HepG2 (cell line): ENCODE measurements around the gene PRR14. TPM values are rescaled to one million over a fixed set of nuclear protein-coding genes. Genes with fewer than 3 reads are reported as not detected.

Experiments used
- FOXA1 ChIP-seq, 2 experiments: fragments of 450-650 bp in 1 of 2; sonication (generic) in 1 of 2; formaldehyde crosslinking in 1 of 2; IDR thresholded peaks; 2 replicates each; pipeline versions ENCODE4 v1.4.0 to v1.6.1; 2016 to 2020; ENCODE audit warnings: missing genetic modification reagents in 1 of 2
- IRX3 ChIP-seq: sonication (generic); formaldehyde crosslinking; IDR thresholded peaks from 2 replicates; pipeline ENCODE4 v1.8.1; 2023; ENCODE audit warnings: mild to moderate bottlenecking, low read depth, missing genetic modification reagents, borderline replicate concordance
- MBD4 ChIP-seq: IDR thresholded peaks from 2 replicates; pipeline ENCODE4 v1.6.1; 2012; ENCODE audit warnings: low read length, inconsistent platforms, borderline replicate concordance
- MTA1 ChIP-seq: sonication (generic); formaldehyde crosslinking; IDR thresholded peaks from 2 replicates; pipeline ENCODE4 v1.4.0; 2020; ENCODE audit warnings: missing genetic modification reagents, mild to moderate bottlenecking, borderline replicate concordance
- NCOA5 ChIP-seq: sonication (generic); formaldehyde crosslinking; IDR thresholded peaks from 2 replicates; pipeline ENCODE4 v1.4.0; 2020; ENCODE audit warnings: missing genetic modification reagents
- NONO ChIP-seq, 2 experiments: fragments of 450-650 bp in 1 of 2; sonication (generic) in 1 of 2; formaldehyde crosslinking in 1 of 2; IDR thresholded peaks in 1 of 2; conservative IDR thresholded peaks in 1 of 2; 2 replicates each; pipeline versions ENCODE4 v1.6.1 to v1.8.0; 2017 to 2022; ENCODE audit warnings: mild to moderate bottlenecking in 1 of 2, missing genetic modification reagents in 1 of 2, moderate library complexity in 1 of 2
- TBX3 ChIP-seq: fragments of 450-650 bp; IDR thresholded peaks from 2 replicates; pipeline ENCODE4 v1.6.1; 2017; ENCODE audit warnings: antibody characterized with exemption, mild to moderate bottlenecking, inconsistent platforms, borderline replicate concordance
- TSC22D2 ChIP-seq: sonication (generic); formaldehyde crosslinking; IDR thresholded peaks from 2 replicates; pipeline ENCODE4 v1.5.1; 2020; ENCODE audit warnings: missing genetic modification reagents, mild to moderate bottlenecking, borderline replicate concordance
- ZBTB26 ChIP-seq: IDR thresholded peaks from 2 replicates; pipeline ENCODE4 v1.6.1; 2016; ENCODE audit warnings: missing compliant biosample characterization, missing genetic modification reagents, borderline replicate concordance
- ZC3H4 ChIP-seq: sonication (generic); formaldehyde crosslinking; IDR thresholded peaks from 2 replicates; pipeline ENCODE4 v1.4.0; 2020; ENCODE audit warnings: missing genetic modification reagents, borderline replicate concordance
- ZMAT5 ChIP-seq: sonication (generic); formaldehyde crosslinking; IDR thresholded peaks from 2 replicates; pipeline ENCODE4 v1.5.0; 2020; ENCODE audit warnings: mild to moderate bottlenecking, low read depth, missing genetic modification reagents, borderline replicate concordance
- ZMYM2 ChIP-seq: sonication (generic); formaldehyde crosslinking; IDR thresholded peaks from 2 replicates; pipeline ENCODE4 v1.8.0; 2022; ENCODE audit warnings: mild to moderate bottlenecking, missing genetic modification reagents
- ZNF510 ChIP-seq: sonication (generic); formaldehyde crosslinking; IDR thresholded peaks from 2 replicates; pipeline ENCODE4 v1.4.0; 2020; ENCODE audit warnings: low read depth, mild to moderate bottlenecking, missing genetic modification reagents
- polyA plus RNA-seq, 8 experiments: library from polyadenylated mRNA; depleted of rRNA in 3 of 8; stranded (reverse) in 7 of 8; unstranded in 1 of 8; fragments of >200 nt; fragmentation: Illumina TruSeq in 4 of 8; extraction: Trizol in 4 of 8; gene quantifications; 2 replicates each; pipeline versions ENCODE4 v1.2.1 to v1.2.3, GENCODE V29; 2011 to 2016; ENCODE audit warnings: low read depth in 4 of 8, missing spikeins in 1 of 8, mixed read lengths in 1 of 8; ENCODE audit not compliant: insufficient read depth in 1 of 8
- total RNA-seq, 5 experiments: library from RNA; depleted of rRNA; stranded (reverse); fragments of >200 nt; fragmentation: Illumina TruSeq; extraction: Trizol; gene quantifications; 2 replicates each; pipeline ENCODE4 v1.2.3, GENCODE V29; 2016; ENCODE audit warnings: low read depth in 1 of 5
- TF ChIP-seq, protein P1 (sequence below): sonication (generic); formaldehyde crosslinking; IDR thresholded peaks from 2 replicates; pipeline ENCODE4 v1.5.0; 2020; ENCODE audit warnings: mild to moderate bottlenecking, missing genetic modification reagents
- TF ChIP-seq, protein P2 (sequence below): sonication (generic); formaldehyde crosslinking; IDR thresholded peaks from 2 replicates; pipeline ENCODE4 v1.5.0; 2020; ENCODE audit warnings: mild to moderate bottlenecking, missing genetic modification reagents, moderate library complexity
- TF ChIP-seq, protein P3 (sequence below): sonication (generic); formaldehyde crosslinking; IDR thresholded peaks from 2 replicates; pipeline ENCODE4 v1.8.0; 2022; ENCODE audit warnings: missing genetic modification reagents, mild to moderate bottlenecking, moderate library complexity, borderline replicate concordance
- TF ChIP-seq, protein P4 (sequence below), 2 experiments: sonication (generic) in 1 of 2; formaldehyde crosslinking in 1 of 2; IDR thresholded peaks; 2 replicates each; pipeline versions ENCODE4 v1.4.0 to v1.6.1; 2018 to 2020; ENCODE audit warnings: missing genetic modification reagents in 2 of 2, borderline replicate concordance in 1 of 2, low read depth in 1 of 2, mild to moderate bottlenecking in 1 of 2, missing biosample characterization in 1 of 2

The PRR14 gene
- total and polyA plus RNA-seq, 2 of the 13 experiments (the other 11 are each of a cell fraction or from before 2014, with no cell fraction given): 8.4 to 11.0 TPM

- TF ChIP-seq, protein P1, sequence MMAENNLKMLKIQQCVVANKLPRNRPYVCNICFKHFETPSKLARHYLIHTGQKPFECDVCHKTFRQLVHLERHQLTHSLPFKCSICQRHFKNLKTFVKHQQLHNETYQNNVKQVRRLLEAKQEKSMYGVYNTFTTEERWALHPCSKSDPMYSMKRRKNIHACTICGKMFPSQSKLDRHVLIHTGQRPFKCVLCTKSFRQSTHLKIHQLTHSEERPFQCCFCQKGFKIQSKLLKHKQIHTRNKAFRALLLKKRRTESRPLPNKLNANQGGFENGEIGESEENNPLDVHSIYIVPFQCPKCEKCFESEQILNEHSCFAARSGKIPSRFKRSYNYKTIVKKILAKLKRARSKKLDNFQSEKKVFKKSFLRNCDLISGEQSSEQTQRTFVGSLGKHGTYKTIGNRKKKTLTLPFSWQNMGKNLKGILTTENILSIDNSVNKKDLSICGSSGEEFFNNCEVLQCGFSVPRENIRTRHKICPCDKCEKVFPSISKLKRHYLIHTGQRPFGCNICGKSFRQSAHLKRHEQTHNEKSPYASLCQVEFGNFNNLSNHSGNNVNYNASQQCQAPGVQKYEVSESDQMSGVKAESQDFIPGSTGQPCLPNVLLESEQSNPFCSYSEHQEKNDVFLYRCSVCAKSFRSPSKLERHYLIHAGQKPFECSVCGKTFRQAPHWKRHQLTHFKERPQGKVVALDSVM (CRISPR knock-in tag): 0 out of 2 replicates have a peak, but pooled peaks have one; percentile 7
- TF ChIP-seq ZMYM2 (CRISPR knock-in tag) (peak; percentile 27; the same call in 1 of the 2 replicates), MBD4 (no peak), NONO (IDR thresholded peaks at IDR 0.05) (no peak), NONO (CRISPR knock-in tag; conservative IDR thresholded peaks at IDR 0.05) (peak; percentile 71), ZNF510 (CRISPR knock-in tag) (no peak), MTA1 (no peak; the same call in 1 of the 2 replicates), ZC3H4 (no peak), FOXA1 (IDR thresholded peaks at IDR 0.05) (no peak), FOXA1 (CRISPR knock-in tag; IDR thresholded peaks at IDR 0.05) (0 out of 2 replicates have a peak, but pooled peaks have one; percentile 47), TSC22D2 (CRISPR knock-in tag) (peak; percentile 76; the same call in 1 of the 2 replicates), ZMAT5 (CRISPR knock-in tag) (no peak), NCOA5 (CRISPR knock-in tag) (no peak), IRX3 (CRISPR knock-in tag) (no peak), TBX3 (no peak), ZBTB26 (CRISPR knock-in tag) (peak; percentile 45; the same call in 1 of the 2 replicates)
- TF ChIP-seq, protein P2, sequence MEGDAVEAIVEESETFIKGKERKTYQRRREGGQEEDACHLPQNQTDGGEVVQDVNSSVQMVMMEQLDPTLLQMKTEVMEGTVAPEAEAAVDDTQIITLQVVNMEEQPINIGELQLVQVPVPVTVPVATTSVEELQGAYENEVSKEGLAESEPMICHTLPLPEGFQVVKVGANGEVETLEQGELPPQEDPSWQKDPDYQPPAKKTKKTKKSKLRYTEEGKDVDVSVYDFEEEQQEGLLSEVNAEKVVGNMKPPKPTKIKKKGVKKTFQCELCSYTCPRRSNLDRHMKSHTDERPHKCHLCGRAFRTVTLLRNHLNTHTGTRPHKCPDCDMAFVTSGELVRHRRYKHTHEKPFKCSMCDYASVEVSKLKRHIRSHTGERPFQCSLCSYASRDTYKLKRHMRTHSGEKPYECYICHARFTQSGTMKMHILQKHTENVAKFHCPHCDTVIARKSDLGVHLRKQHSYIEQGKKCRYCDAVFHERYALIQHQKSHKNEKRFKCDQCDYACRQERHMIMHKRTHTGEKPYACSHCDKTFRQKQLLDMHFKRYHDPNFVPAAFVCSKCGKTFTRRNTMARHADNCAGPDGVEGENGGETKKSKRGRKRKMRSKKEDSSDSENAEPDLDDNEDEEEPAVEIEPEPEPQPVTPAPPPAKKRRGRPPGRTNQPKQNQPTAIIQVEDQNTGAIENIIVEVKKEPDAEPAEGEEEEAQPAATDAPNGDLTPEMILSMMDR (CRISPR knock-in tag): peak; percentile 100
- TF ChIP-seq, protein P3, sequence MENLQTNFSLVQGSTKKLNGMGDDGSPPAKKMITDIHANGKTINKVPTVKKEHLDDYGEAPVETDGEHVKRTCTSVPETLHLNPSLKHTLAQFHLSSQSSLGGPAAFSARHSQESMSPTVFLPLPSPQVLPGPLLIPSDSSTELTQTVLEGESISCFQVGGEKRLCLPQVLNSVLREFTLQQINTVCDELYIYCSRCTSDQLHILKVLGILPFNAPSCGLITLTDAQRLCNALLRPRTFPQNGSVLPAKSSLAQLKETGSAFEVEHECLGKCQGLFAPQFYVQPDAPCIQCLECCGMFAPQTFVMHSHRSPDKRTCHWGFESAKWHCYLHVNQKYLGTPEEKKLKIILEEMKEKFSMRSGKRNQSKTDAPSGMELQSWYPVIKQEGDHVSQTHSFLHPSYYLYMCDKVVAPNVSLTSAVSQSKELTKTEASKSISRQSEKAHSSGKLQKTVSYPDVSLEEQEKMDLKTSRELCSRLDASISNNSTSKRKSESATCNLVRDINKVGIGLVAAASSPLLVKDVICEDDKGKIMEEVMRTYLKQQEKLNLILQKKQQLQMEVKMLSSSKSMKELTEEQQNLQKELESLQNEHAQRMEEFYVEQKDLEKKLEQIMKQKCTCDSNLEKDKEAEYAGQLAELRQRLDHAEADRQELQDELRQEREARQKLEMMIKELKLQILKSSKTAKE (CRISPR knock-in tag): peak; percentile 31; the same call in 1 of the 2 replicates
- TF ChIP-seq, protein P4, sequence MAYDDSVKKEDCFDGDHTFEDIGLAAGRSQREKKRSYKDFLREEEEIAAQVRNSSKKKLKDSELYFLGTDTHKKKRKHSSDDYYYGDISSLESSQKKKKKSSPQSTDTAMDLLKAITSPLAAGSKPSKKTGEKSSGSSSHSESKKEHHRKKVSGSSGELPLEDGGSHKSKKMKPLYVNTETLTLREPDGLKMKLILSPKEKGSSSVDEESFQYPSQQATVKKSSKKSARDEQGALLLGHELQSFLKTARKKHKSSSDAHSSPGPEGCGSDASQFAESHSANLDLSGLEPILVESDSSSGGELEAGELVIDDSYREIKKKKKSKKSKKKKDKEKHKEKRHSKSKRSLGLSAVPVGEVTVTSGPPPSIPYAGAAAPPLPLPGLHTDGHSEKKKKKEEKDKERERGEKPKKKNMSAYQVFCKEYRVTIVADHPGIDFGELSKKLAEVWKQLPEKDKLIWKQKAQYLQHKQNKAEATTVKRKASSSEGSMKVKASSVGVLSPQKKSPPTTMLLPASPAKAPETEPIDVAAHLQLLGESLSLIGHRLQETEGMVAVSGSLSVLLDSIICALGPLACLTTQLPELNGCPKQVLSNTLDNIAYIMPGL (CRISPR knock-in tag; IDR thresholded peaks at IDR 0.05; ENCODE audit: borderline replicate concordance in 1 of 2, low read depth in 1 of 2): peak; percentile 78 to 91
Measured at GRCh38 chr16:30615358-30616091, 35.2 kb upstream of the PRR14 start (continued).
